ENCODE data around the gene AAMP.

AAMP gene

DNA sequence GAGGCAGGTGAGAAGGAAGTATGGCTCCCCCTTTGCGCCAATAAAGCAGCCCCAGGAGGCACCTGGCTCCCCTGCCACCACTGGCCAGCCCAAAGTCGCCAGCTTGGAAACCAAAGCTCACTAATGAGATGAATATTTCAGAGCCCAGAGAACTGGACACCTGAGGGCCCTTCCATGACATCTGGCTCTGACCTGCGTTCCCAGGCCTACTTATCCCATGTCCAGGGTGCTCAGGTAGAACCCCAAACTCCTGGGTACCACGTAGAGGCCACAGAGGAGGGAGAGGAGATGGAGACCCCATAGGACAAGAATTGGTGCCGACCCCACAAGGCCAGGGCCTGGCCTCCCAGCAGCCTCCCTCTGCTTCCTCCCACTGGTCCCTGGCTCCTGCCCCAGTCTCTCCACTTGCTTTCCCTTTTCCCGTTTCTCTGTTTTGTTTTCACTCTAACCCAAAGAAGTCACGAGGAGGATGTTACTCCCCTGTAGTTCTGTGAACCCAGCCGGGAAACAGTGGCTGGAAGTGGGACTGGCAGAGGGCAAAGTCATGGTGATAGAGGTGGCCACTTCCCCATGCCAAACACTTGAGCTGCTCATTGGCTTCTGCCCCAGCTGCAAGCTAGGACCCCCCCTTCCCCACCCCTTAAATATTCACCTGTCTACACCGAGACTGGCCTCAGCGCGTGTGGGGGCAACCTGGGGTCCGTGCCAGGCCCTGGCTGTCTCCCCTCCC, 21.5 kb upstream of the AAMP start:
- H2AFZ ChIP-seq (ENCODE audit: low read length) = no peak overlapping the region

DNA sequence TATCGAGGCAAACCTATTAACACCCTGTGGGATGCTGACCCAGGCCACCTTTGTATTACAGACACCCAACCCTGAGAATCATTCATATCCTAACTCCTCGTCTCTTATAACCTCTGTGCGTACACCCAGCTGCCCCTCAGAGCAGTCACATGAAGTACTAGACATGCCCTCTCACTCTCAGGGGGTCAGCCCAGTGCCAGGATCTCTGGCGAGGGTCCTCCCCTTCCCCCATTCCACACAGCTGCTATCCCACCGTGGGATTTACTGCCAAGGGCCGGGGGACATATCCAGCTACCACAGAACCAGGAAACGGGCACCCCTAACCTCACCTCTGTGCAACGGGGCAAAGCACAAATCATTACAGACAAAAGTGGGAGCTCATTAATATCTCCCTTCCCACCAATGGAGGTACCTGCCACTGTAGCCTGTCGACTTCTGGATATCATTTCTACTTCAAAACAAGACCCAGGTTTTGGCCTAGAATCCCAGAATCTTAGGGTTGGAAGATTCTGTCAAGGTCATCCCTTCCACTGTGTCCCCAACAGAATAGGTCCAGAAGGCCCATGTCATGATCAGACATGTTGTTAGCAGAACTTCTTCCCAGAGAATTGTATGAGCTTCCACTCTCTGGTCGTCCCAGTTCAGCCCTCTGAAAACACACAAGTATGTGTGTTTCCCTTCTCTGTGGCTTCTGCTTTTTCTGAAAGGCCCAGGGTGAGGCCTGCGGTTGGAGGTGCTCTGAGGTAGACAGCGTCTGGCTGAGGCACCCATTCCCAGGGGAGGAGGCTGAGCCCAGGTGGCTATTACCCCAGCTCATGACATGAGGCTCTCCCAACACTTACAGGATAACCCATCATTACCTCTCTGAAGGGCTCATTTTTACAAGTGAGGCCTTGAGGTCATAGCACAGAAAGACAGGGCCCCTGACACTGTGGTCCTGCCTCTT, 20.7 kb upstream of the AAMP start:
- H3K36me3 ChIP-seq (ENCODE audit: insufficient read depth, low read length) = no peaks in the 10 kb centered on the region
- H3K4me1 ChIP-seq (ENCODE audit: insufficient read depth, low read length, severe bottlenecking) = peaks cover 48% of the 10 kb centered on the region
- peak overlapping the region; percentile 71; the same call in 1 of the 2 replicates for H3K4me2 ChIP-seq (ENCODE audit: low read length)
- no peaks in the 10 kb centered on the region for H3F3A ChIP-seq (ENCODE audit: insufficient read depth, low read length)
- no peaks in the 10 kb centered on the region for H3K9me3 ChIP-seq (ENCODE audit: low read length)
- H4K20me1 ChIP-seq (ENCODE audit: insufficient read depth, low read length) = no peaks in the 10 kb centered on the region
- H3K27me3 ChIP-seq (ENCODE audit: insufficient read depth, low read length) = no peaks in the 10 kb centered on the region
- H3K9me2 ChIP-seq (ENCODE audit: low read depth, low read length) = no peaks in the 10 kb centered on the region
- TF ChIP-seq, protein P1, sequence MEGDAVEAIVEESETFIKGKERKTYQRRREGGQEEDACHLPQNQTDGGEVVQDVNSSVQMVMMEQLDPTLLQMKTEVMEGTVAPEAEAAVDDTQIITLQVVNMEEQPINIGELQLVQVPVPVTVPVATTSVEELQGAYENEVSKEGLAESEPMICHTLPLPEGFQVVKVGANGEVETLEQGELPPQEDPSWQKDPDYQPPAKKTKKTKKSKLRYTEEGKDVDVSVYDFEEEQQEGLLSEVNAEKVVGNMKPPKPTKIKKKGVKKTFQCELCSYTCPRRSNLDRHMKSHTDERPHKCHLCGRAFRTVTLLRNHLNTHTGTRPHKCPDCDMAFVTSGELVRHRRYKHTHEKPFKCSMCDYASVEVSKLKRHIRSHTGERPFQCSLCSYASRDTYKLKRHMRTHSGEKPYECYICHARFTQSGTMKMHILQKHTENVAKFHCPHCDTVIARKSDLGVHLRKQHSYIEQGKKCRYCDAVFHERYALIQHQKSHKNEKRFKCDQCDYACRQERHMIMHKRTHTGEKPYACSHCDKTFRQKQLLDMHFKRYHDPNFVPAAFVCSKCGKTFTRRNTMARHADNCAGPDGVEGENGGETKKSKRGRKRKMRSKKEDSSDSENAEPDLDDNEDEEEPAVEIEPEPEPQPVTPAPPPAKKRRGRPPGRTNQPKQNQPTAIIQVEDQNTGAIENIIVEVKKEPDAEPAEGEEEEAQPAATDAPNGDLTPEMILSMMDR (IDR thresholded peaks at IDR 0.05; ENCODE audit: low read length) = no peak
- TF ChIP-seq EZH2 (IDR thresholded peaks at IDR 0.05; ENCODE audit: borderline replicate concordance, low read length) = no peak
- H3K4me3 ChIP-seq (ENCODE audit: low read depth, low read length, poor library complexity, severe bottlenecking) = peak overlapping the region; percentile 59
- no peak overlapping the region for H2AFZ ChIP-seq (ENCODE audit: low read length)
- H3K27ac ChIP-seq (ENCODE audit: low read depth, low read length, poor library complexity, severe bottlenecking) = peak overlapping the region; percentile 69
- no peak overlapping the region; the same call in 1 of the 2 replicates for H3K9ac ChIP-seq (ENCODE audit: low read length)
- H3K79me2 ChIP-seq (ENCODE audit: insufficient read depth, low read length) = no peaks in the 10 kb centered on the region

More for the DNA sequence above, 21.5 kb upstream of the AAMP start:
- Histone ChIP-seq H3K27ac (ENCODE audit: low read depth, low read length, poor library complexity, severe bottlenecking) (peak overlapping the region; percentile 69), H3K4me1 (ENCODE audit: insufficient read depth, low read length, severe bottlenecking) (peaks cover 39% of the 10 kb centered on the region), H3K36me3 (ENCODE audit: insufficient read depth, low read length) (no peaks in the 10 kb centered on the region), H3K9ac (ENCODE audit: low read length) (peak overlapping the region; percentile 48; the same call in 1 of the 2 replicates), H3K27me3 (ENCODE audit: insufficient read depth, low read length) (no peaks in the 10 kb centered on the region), H4K20me1 (ENCODE audit: insufficient read depth, low read length) (no peaks in the 10 kb centered on the region), H3K4me3 (ENCODE audit: low read depth, low read length, poor library complexity, severe bottlenecking) (peak overlapping the region; percentile 59), H3K79me2 (ENCODE audit: insufficient read depth, low read length) (no peaks in the 10 kb centered on the region), H3K9me2 (ENCODE audit: low read depth, low read length) (no peaks in the 10 kb centered on the region), H3F3A (ENCODE audit: insufficient read depth, low read length) (no peaks in the 10 kb centered on the region), H3K9me3 (ENCODE audit: low read length) (no peaks in the 10 kb centered on the region), H3K4me2 (ENCODE audit: low read length) (peak overlapping the region; percentile 71)
- TF ChIP-seq, protein P1 (IDR thresholded peaks at IDR 0.05; ENCODE audit: low read length) = no peak
- no peak for TF ChIP-seq EZH2 (IDR thresholded peaks at IDR 0.05; ENCODE audit: borderline replicate concordance, low read length)

DNA sequence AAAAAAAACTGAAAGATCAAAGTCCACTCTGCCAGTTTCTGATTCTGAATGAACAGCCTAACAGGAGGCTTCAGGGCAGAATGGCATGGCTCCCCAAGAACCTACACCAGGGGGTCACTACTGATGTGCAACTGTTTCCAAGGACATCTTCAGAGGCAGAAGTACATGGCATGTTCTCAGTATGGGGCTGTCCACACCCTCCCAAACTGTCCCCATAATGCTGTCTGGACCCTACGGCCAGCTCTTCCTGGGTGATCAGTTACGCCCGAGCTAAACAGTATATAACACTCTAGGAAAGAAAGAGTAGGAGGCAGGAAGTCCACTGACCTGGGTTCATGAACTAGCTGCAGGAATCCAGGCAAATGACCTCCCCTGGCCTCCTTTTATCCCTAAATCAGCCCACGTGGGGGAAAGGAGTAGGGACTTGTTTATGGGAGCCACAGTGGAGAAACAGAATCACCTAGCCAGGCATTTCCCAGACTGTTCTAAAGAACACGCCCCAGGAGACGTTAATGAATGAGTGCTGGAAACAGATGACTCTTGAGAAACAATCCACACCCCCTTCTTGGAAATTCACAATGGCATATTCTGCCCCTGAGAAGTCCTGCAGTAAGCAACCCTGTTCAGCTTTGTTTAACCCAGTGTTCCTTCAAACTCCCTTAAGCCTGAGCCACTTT, 19.8 kb upstream of the AAMP start:
- Histone ChIP-seq H3F3A (ENCODE audit: insufficient read depth, low read length) (no peaks in the 10 kb centered on the region), H3K4me3 (ENCODE audit: low read depth, low read length, poor library complexity, severe bottlenecking) (no peak overlapping the region), H3K27me3 (ENCODE audit: insufficient read depth, low read length) (no peaks in the 10 kb centered on the region), H3K27ac (ENCODE audit: low read depth, low read length, poor library complexity, severe bottlenecking) (no peak overlapping the region), H3K36me3 (ENCODE audit: insufficient read depth, low read length) (no peaks in the 10 kb centered on the region), H3K4me2 (ENCODE audit: low read length) (no peak overlapping the region), H4K20me1 (ENCODE audit: insufficient read depth, low read length) (no peaks in the 10 kb centered on the region), H3K79me2 (ENCODE audit: insufficient read depth, low read length) (no peaks in the 10 kb centered on the region), H3K9me2 (ENCODE audit: low read depth, low read length) (no peaks in the 10 kb centered on the region), H2AFZ (ENCODE audit: low read length) (no peak overlapping the region), H3K9me3 (ENCODE audit: low read length) (no peaks in the 10 kb centered on the region), H3K9ac (ENCODE audit: low read length) (no peak overlapping the region), H3K4me1 (ENCODE audit: insufficient read depth, low read length, severe bottlenecking) (peaks cover 43% of the 10 kb centered on the region)
- no peak for TF ChIP-seq EZH2 (IDR thresholded peaks at IDR 0.05; ENCODE audit: borderline replicate concordance, low read length)
- TF ChIP-seq, protein P1 (IDR thresholded peaks at IDR 0.05; ENCODE audit: low read length) = no peak
